Measurements from ENCODE around the gene ATP9B.

The ATP9B gene

GRCh38 chr18:79416022-79416676, 347.0 kb downstream of the ATP9B start:
- Histone ChIP-seq H2BK5ac (ENCODE audit: low read length) (no peak overlapping the region), H3K4me2 (ENCODE audit: low read length) (no peak overlapping the region), H2AK5ac (ENCODE audit: low read length) (no peak overlapping the region), H4K5ac (ENCODE audit: low read length) (no peak overlapping the region), H3K4ac (ENCODE audit: low read depth, low read length) (no peak overlapping the region), H3K56ac (ENCODE audit: low read length) (no peak overlapping the region), H2BK15ac (replicated peaks; ENCODE audit: low read depth) (no peak overlapping the region), H3K23ac (ENCODE audit: low read length) (no peak overlapping the region), H3K4me1 (ENCODE audit: control insufficient read depth, low read depth, low read length) (no peaks in the 10 kb centered on the region), H3K27ac (ENCODE audit: low read depth, low read length) (no peak overlapping the region), H4K8ac (ENCODE audit: low read depth, low read length) (no peak overlapping the region), H3K9ac (ENCODE audit: low read length) (no peak overlapping the region), H3K18ac (ENCODE audit: low read length) (no peak overlapping the region), H3K36me3 (ENCODE audit: control insufficient read depth, insufficient read depth, low read length) (no peaks in the 10 kb centered on the region), H3K79me2 (ENCODE audit: control insufficient read depth, insufficient read depth, low read length) (no peaks in the 10 kb centered on the region), H3K79me1 (ENCODE audit: low read length) (no peaks in the 10 kb centered on the region), H3K27me3 (ENCODE audit: insufficient read depth, low read length, poor library complexity) (no peaks in the 10 kb centered on the region), H3K4me3 (ENCODE audit: low read length) (no peak overlapping the region), H2BK120ac (ENCODE audit: low read depth, low read length) (no peak overlapping the region)
- no CpG with 5 or more reads among the region's 24 CpGs for WGBS (ENCODE audit: extremely low coverage, insufficient coverage, low lambda C conversion rate)
- DNase-seq = no peak

GRCh38 chr18:79416677-79417052, 347.5 kb downstream of the ATP9B start:
- no peak overlapping the region for H3K27ac ChIP-seq (ENCODE audit: low read depth, low read length)
- H3K4me3 ChIP-seq (ENCODE audit: low read length) = no peak overlapping the region
- no peaks in the 10 kb centered on the region for H3K36me3 ChIP-seq (ENCODE audit: control insufficient read depth, insufficient read depth, low read length)
- H4K5ac ChIP-seq (ENCODE audit: low read length) = no peak overlapping the region
- DNase-seq = no peak
- H2BK5ac ChIP-seq (ENCODE audit: low read length) = no peak overlapping the region
- no peak overlapping the region for H3K4ac ChIP-seq (ENCODE audit: low read depth, low read length)
- H4K8ac ChIP-seq (ENCODE audit: low read depth, low read length) = no peak overlapping the region
- no peak overlapping the region for H3K56ac ChIP-seq (ENCODE audit: low read length)
- H3K9ac ChIP-seq (ENCODE audit: low read length) = no peak overlapping the region
- no peak overlapping the region for H3K4me2 ChIP-seq (ENCODE audit: low read length)
- H3K4me1 ChIP-seq (ENCODE audit: control insufficient read depth, low read depth, low read length) = no peaks in the 10 kb centered on the region
- no peak overlapping the region for H2BK120ac ChIP-seq (ENCODE audit: low read depth, low read length)
- H2BK15ac ChIP-seq (replicated peaks; ENCODE audit: low read depth) = no peak overlapping the region
- H3K79me2 ChIP-seq (ENCODE audit: control insufficient read depth, insufficient read depth, low read length) = no peaks in the 10 kb centered on the region
- no peaks in the 10 kb centered on the region for H3K27me3 ChIP-seq (ENCODE audit: insufficient read depth, low read length, poor library complexity)
- H3K18ac ChIP-seq (ENCODE audit: low read length) = no peak overlapping the region
- H3K23ac ChIP-seq (ENCODE audit: low read length) = no peak overlapping the region
- no peak overlapping the region for H2AK5ac ChIP-seq (ENCODE audit: low read length)
- no peaks in the 10 kb centered on the region for H3K79me1 ChIP-seq (ENCODE audit: low read length)
- WGBS (ENCODE audit: extremely low coverage, insufficient coverage, low lambda C conversion rate) = no CpG with 5 or more reads among the region's 12 CpGs

GRCh38 chr18:79418236-79418635, 349.0 kb downstream of the ATP9B start:
- H4K5ac ChIP-seq (ENCODE audit: low read length) = no peak overlapping the region
- no peak overlapping the region for H3K9ac ChIP-seq (ENCODE audit: low read length)
- H3K27ac ChIP-seq (ENCODE audit: low read depth, low read length) = no peak overlapping the region
- H4K8ac ChIP-seq (ENCODE audit: low read depth, low read length) = no peak overlapping the region
- no peak overlapping the region for H3K4me2 ChIP-seq (ENCODE audit: low read length)
- no peak overlapping the region for H2BK120ac ChIP-seq (ENCODE audit: low read depth, low read length)
- H3K4ac ChIP-seq (ENCODE audit: low read depth, low read length) = no peak overlapping the region
- DNase-seq = no peak
- no peak overlapping the region for H3K56ac ChIP-seq (ENCODE audit: low read length)
- no peaks in the 10 kb centered on the region for H3K36me3 ChIP-seq (ENCODE audit: control insufficient read depth, insufficient read depth, low read length)
- H3K18ac ChIP-seq (ENCODE audit: low read length) = no peak overlapping the region
- no peak overlapping the region for H2AK5ac ChIP-seq (ENCODE audit: low read length)
- no peak overlapping the region for H3K4me3 ChIP-seq (ENCODE audit: low read length)
- WGBS (ENCODE audit: extremely low coverage, insufficient coverage, low lambda C conversion rate) = no CpG with 5 or more reads among the region's 19 CpGs
- no peaks in the 10 kb centered on the region for H3K79me2 ChIP-seq (ENCODE audit: control insufficient read depth, insufficient read depth, low read length)
- H3K4me1 ChIP-seq (ENCODE audit: control insufficient read depth, low read depth, low read length) = no peaks in the 10 kb centered on the region
- no peak overlapping the region for H2BK5ac ChIP-seq (ENCODE audit: low read length)
- H2BK15ac ChIP-seq (replicated peaks; ENCODE audit: low read depth) = no peak overlapping the region
- no peaks in the 10 kb centered on the region for H3K79me1 ChIP-seq (ENCODE audit: low read length)
- H3K23ac ChIP-seq (ENCODE audit: low read length) = no peak overlapping the region
- no peaks in the 10 kb centered on the region for H3K27me3 ChIP-seq (ENCODE audit: insufficient read depth, low read length, poor library complexity)

GRCh38 chr18:79418642-79419041, 349.4 kb downstream of the ATP9B start:
- Histone ChIP-seq H3K23ac (ENCODE audit: low read length) (no peak overlapping the region), H3K79me1 (ENCODE audit: low read length) (no peaks in the 10 kb centered on the region), H2BK15ac (replicated peaks; ENCODE audit: low read depth) (no peak overlapping the region), H3K4ac (ENCODE audit: low read depth, low read length) (no peak overlapping the region), H3K4me3 (ENCODE audit: low read length) (no peak overlapping the region), H4K8ac (ENCODE audit: low read depth, low read length) (no peak overlapping the region), H2BK120ac (ENCODE audit: low read depth, low read length) (no peak overlapping the region), H3K18ac (ENCODE audit: low read length) (no peak overlapping the region), H3K79me2 (ENCODE audit: control insufficient read depth, insufficient read depth, low read length) (no peaks in the 10 kb centered on the region), H2BK5ac (ENCODE audit: low read length) (no peak overlapping the region), H3K9ac (ENCODE audit: low read length) (no peak overlapping the region), H2AK5ac (ENCODE audit: low read length) (no peak overlapping the region), H3K56ac (ENCODE audit: low read length) (no peak overlapping the region), H3K4me1 (ENCODE audit: control insufficient read depth, low read depth, low read length) (no peaks in the 10 kb centered on the region), H3K36me3 (ENCODE audit: control insufficient read depth, insufficient read depth, low read length) (no peaks in the 10 kb centered on the region), H3K27ac (ENCODE audit: low read depth, low read length) (no peak overlapping the region), H3K27me3 (ENCODE audit: insufficient read depth, low read length, poor library complexity) (no peaks in the 10 kb centered on the region), H3K4me2 (ENCODE audit: low read length) (no peak overlapping the region), H4K5ac (ENCODE audit: low read length) (no peak overlapping the region)
- no CpG with 5 or more reads among the region's 11 CpGs for WGBS (ENCODE audit: extremely low coverage, insufficient coverage, low lambda C conversion rate)
- no peak for DNase-seq

GRCh38 chr18:79420033-79420745, 351.0 kb downstream of the ATP9B start:
- Histone ChIP-seq H3K27me3 (ENCODE audit: insufficient read depth, low read length, poor library complexity) (no peaks in the 10 kb centered on the region), H3K79me2 (ENCODE audit: control insufficient read depth, insufficient read depth, low read length) (no peaks in the 10 kb centered on the region), H2BK15ac (replicated peaks; ENCODE audit: low read depth) (no peak overlapping the region), H3K9ac (ENCODE audit: low read length) (no peak overlapping the region), H3K4me2 (ENCODE audit: low read length) (no peak overlapping the region), H3K56ac (ENCODE audit: low read length) (no peak overlapping the region), H3K4ac (ENCODE audit: low read depth, low read length) (no peak overlapping the region), H3K18ac (ENCODE audit: low read length) (no peak overlapping the region), H3K36me3 (ENCODE audit: control insufficient read depth, insufficient read depth, low read length) (no peaks in the 10 kb centered on the region), H3K4me1 (ENCODE audit: control insufficient read depth, low read depth, low read length) (no peaks in the 10 kb centered on the region), H2AK5ac (ENCODE audit: low read length) (no peak overlapping the region), H4K5ac (ENCODE audit: low read length) (no peak overlapping the region), H3K79me1 (ENCODE audit: low read length) (no peaks in the 10 kb centered on the region), H2BK120ac (ENCODE audit: low read depth, low read length) (no peak overlapping the region), H3K27ac (ENCODE audit: low read depth, low read length) (no peak overlapping the region), H3K23ac (ENCODE audit: low read length) (no peak overlapping the region), H2BK5ac (ENCODE audit: low read length) (no peak overlapping the region), H4K8ac (ENCODE audit: low read depth, low read length) (no peak overlapping the region), H3K4me3 (ENCODE audit: low read length) (no peak overlapping the region)
- WGBS (ENCODE audit: extremely low coverage, insufficient coverage, low lambda C conversion rate) = no CpG with 5 or more reads among the region's 48 CpGs
- peak; percentile 68 for DNase-seq
